ENCODE results near the gene FLT4.
A peak's percentile ranks its signal among the peaks of the same experiment; 100 is the strongest.

Gene FLT4

GRCh38 chr5:180625791-180626660 is 23.4 kb downstream of the FLT4 start:
- no peak for DNase-seq (ENCODE audit: low spot score)

GRCh38 chr5:180625125-180625790 is 24.1 kb downstream of the FLT4 start:
- DNase-seq (ENCODE audit: low spot score), result no peak

GRCh38 chr5:180624587-180624986 is 24.8 kb downstream of the FLT4 start:
- no peak for DNase-seq (ENCODE audit: low spot score)

- DNase-seq (ENCODE audit: low spot score), result no peak
Observed at GRCh38 chr5:180623844-180624243, 25.6 kb downstream of the FLT4 start.

GRCh38 chr5:180623411-180623834 is 26.0 kb downstream of the FLT4 start:
- no peak for DNase-seq (ENCODE audit: low spot score)

- DNase-seq (ENCODE audit: low spot score), result no peak
Observed at GRCh38 chr5:180622910-180623309, 26.5 kb downstream of the FLT4 start.

- no peak for DNase-seq (ENCODE audit: low spot score)
Observed at GRCh38 chr5:180621311-180621710, 28.1 kb downstream of the FLT4 start.

- DNase-seq (ENCODE audit: low spot score), result no peak
Observed at GRCh38 chr5:180620014-180620413, 29.4 kb downstream of the FLT4 start.

GRCh38 chr5:180619563-180619915 is 29.9 kb downstream of the FLT4 start:
- no peak for DNase-seq (ENCODE audit: low spot score)

- peak; percentile 36 for DNase-seq (ENCODE audit: low spot score)
Observed at GRCh38 chr5:180618829-180619562, 30.4 kb downstream of the FLT4 start.

- DNase-seq (ENCODE audit: low spot score), result no peak
Observed at GRCh38 chr5:180618487-180618828, 30.9 kb downstream of the FLT4 start.

- no peak for DNase-seq (ENCODE audit: low spot score)
Observed at GRCh38 chr5:180613814-180614188, 35.6 kb downstream of the FLT4 start.

- DNase-seq (ENCODE audit: low spot score), result no peak
Observed at GRCh38 chr5:180613188-180613813, 36.1 kb downstream of the FLT4 start.

GRCh38 chr5:180612683-180613082 is 36.7 kb downstream of the FLT4 start:
- no peak for DNase-seq (ENCODE audit: low spot score)

GRCh38 chr5:180611140-180611850 is 38.1 kb downstream of the FLT4 start:
- DNase-seq (ENCODE audit: low spot score), result no peak

GRCh38 chr5:180609817-180610550 is 39.4 kb downstream of the FLT4 start:
- DNase-seq (ENCODE audit: low spot score), result no peak

- DNase-seq (ENCODE audit: low spot score), result no peak
Observed at GRCh38 chr5:180609386-180609785, 40.0 kb downstream of the FLT4 start.

- no peak for DNase-seq (ENCODE audit: low spot score)
Observed at GRCh38 chr5:180608572-180609310, 40.7 kb downstream of the FLT4 start.

- peak; percentile 30 for DNase-seq (ENCODE audit: low spot score)
Observed at GRCh38 chr5:180607861-180608571, 41.4 kb downstream of the FLT4 start.
